ENCODE results near the gene HACD4. TPM values are rescaled to one million over a fixed set of nuclear protein-coding genes. Genes with fewer than 3 reads are reported as not detected.

HACD4 gene
- total RNA-seq, 1 donor from 2014 or later, result 4.6 TPM

DNA sequence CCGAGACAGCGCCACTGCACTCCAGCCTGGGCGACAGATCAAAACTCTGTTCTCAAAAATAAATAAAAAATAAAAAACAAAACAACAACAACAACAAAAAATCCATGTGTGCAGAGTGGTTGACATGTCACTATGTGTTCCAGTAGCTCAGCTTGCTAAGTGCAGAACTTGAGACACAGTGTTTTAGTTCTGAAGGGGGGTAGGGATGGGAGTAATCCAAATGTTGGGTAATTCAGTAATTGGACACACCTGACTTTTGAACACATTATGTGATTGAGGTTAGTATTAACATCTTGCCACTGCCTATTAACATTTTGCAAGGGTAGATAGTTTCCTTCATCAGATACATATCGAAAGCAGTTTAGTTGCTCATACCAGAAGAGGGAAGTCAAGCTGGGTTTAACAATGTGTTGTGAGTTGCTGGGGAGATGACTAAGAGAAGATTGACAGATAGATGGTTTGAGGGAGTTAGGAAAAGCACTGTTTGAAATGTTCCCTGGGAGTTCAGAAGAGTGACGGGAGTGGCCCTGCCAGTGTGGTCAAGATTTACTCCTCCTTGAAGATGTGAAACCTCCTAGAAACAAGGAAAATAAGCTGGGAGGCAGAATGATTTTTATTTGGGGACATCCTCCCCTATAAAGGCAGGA, 928 bp downstream of the HACD4 start:
- H3K9me3 ChIP-seq, result no peaks in the 10 kb centered on the region
- peak overlapping the region; percentile 66 to 79 for H3K4me3 ChIP-seq
- H3K27me3 ChIP-seq, result no peaks in the 10 kb centered on the region
- DNase-seq (ENCODE audit: low spot score in 2 of 2), result no peak
- H3K27ac ChIP-seq, result peak overlapping the region; percentile 77 to 82
- intact Hi-C loops (cut with DNase I), result loop anchor here (2.0 to 5.0 kb wide), 2 partner anchors 40 to 48 kb away; no protein-coding TSS in a partner anchor
- H3K36me3 ChIP-seq, result no peaks in the 10 kb centered on the region
- TF ChIP-seq, protein P1, sequence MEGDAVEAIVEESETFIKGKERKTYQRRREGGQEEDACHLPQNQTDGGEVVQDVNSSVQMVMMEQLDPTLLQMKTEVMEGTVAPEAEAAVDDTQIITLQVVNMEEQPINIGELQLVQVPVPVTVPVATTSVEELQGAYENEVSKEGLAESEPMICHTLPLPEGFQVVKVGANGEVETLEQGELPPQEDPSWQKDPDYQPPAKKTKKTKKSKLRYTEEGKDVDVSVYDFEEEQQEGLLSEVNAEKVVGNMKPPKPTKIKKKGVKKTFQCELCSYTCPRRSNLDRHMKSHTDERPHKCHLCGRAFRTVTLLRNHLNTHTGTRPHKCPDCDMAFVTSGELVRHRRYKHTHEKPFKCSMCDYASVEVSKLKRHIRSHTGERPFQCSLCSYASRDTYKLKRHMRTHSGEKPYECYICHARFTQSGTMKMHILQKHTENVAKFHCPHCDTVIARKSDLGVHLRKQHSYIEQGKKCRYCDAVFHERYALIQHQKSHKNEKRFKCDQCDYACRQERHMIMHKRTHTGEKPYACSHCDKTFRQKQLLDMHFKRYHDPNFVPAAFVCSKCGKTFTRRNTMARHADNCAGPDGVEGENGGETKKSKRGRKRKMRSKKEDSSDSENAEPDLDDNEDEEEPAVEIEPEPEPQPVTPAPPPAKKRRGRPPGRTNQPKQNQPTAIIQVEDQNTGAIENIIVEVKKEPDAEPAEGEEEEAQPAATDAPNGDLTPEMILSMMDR (IDR thresholded peaks at IDR 0.05), result no peak
- peaks cover 0 to 4% of the 10 kb centered on the region in 2 donors for H3K4me1 ChIP-seq

DNA sequence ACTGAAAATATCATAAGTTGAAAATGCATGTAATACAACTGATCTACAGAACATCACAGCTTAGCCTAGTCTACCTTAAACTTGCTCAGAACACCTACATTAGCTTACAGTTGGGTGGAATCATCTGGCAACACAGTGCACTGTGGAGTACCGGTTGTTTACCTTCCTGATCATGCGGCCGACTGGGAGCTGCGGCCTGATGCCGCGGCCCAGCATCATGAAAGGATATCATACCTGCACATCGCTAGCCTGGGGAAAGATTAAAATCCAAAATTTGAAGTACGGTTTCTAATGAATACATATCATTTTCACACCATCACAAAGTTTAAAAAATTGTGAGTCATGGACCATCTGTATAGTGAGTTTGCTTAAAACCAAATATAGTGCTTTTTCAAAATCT, 1.8 kb downstream of the HACD4 start:
- H3K4me3 ChIP-seq, result no peak overlapping the region
- H3K27ac ChIP-seq, result no peak overlapping the region
- DNase-seq (ENCODE audit: low spot score in 2 of 2), result no peak
- H3K27me3 ChIP-seq, result no peaks in the 10 kb centered on the region
- TF ChIP-seq, protein P1 (IDR thresholded peaks at IDR 0.05), result no peak
- no peaks in the 10 kb centered on the region for H3K9me3 ChIP-seq
- peaks cover 0 to 4% of the 10 kb centered on the region in 2 donors for H3K4me1 ChIP-seq
- intact Hi-C loops (cut with DNase I), result loop anchor here (2.0 to 5.0 kb wide), 2 partner anchors 41 to 47 kb away; no protein-coding TSS in a partner anchor
- no peaks in the 10 kb centered on the region for H3K36me3 ChIP-seq

DNA sequence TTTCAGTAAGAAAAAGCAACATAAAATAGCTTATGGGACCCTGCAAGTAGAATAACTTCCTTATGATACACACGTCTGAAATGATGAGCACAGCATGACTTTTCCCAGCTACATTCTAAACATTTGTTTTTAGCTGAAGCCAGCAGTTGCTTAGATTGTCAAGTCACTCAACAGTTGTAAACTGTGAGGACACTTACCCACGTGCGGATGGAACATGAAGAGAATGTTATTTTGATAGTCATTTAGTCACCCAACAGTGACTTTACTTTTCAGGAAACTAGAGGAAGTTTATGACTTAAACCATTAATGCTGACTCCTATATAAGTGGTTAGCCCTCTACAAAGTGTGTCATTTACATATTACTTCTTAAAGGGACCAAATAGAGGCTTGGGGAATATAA, 3.0 kb downstream of the HACD4 start:
- no peak for DNase-seq (ENCODE audit: low spot score in 2 of 2)
- H3K36me3 ChIP-seq, result no peaks in the 10 kb centered on the region
- no peaks in the 10 kb centered on the region for H3K9me3 ChIP-seq
- peaks cover 0 to 4% of the 10 kb centered on the region in 2 donors for H3K4me1 ChIP-seq
- no peak overlapping the region for H3K4me3 ChIP-seq
- peak overlapping the region in 1 of 2 donors; percentile 20 for H3K27ac ChIP-seq
- TF ChIP-seq, protein P1 (IDR thresholded peaks at IDR 0.05), result no peak
- no peaks in the 10 kb centered on the region for H3K27me3 ChIP-seq
- intact Hi-C loops (cut with DNase I), result no loop called here

DNA sequence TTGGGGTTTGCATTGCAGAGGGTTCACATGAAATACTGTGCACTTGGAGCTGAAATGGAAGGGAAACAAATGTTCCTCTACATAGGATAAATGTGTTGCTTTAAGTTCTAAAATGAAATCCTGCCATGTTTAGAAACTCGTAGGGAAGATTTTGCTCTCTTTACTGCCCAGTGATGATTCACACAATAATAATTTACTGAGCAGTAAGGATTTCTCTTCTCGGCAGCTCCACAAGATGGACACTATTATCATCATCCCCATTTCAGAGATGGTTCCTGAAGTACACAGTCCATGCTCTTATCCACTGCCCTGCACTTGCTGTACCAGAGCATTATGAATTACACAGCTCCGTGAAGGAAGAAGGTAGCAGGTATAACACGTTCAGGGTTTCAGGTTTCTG, 4.1 kb downstream of the HACD4 start:
- TF ChIP-seq, protein P1 (IDR thresholded peaks at IDR 0.05), result no peak
- intact Hi-C loops (cut with DNase I), result no loop called here
- H3K4me1 ChIP-seq, result peaks cover 0 to 4% of the 10 kb centered on the region in 2 donors
- DNase-seq (ENCODE audit: low spot score in 2 of 2), result no peak
- no peak overlapping the region for H3K4me3 ChIP-seq
- H3K27ac ChIP-seq, result no peak overlapping the region
- no peaks in the 10 kb centered on the region for H3K9me3 ChIP-seq
- H3K27me3 ChIP-seq, result no peaks in the 10 kb centered on the region
- H3K36me3 ChIP-seq, result no peaks in the 10 kb centered on the region

DNA sequence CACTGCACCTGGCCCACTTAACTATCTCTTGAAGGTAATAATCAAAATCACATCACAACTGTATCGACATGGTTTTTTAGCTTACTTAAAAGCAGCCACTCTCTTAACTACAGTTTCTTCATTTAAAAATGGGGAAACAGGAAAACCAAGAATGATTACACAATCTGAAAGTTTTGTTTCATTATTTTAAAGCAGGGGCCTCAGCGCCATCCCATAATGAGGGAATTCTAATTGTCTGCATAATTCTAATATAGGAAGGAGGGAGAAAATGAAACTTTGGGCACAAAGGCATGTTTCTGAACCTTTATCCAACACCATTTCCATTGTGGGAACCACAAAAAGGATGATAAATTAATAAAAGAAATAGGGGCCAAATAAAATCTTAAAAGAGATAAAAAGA, 7.6 kb downstream of the HACD4 start:
- TF ChIP-seq, protein P1 (IDR thresholded peaks at IDR 0.05), result no peak
- no peaks in the 10 kb centered on the region for H3K36me3 ChIP-seq
- no peak overlapping the region for H3K27ac ChIP-seq
- no peak for DNase-seq (ENCODE audit: low spot score in 2 of 2)
- no peak overlapping the region for H3K4me3 ChIP-seq
- H3K9me3 ChIP-seq, result no peaks in the 10 kb centered on the region
- H3K27me3 ChIP-seq, result no peaks in the 10 kb centered on the region
- intact Hi-C loops (cut with DNase I), result no loop called here
- H3K4me1 ChIP-seq, result no peaks in the 10 kb centered on the region

Measured in ascending aorta (tissue), 2 donors.